ENCODE results near the gene CNPY1.

The CNPY1 gene

DNA sequence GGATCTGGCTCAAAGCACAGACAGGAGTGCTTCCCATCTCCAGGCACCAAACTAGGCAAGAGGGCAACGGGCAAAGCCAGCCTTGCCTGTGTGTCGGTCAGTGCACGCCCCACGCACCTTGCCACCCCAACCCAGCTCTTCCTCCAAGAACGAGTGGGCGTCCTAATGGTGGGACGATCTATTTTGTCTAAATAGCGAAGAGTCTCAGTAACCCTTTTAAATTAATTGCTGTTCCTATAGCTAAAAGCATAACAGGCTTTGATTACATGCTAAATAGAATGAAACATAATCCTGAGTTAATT is 76.2 kb downstream of the CNPY1 start:
- TF ChIP-seq, protein P1, sequence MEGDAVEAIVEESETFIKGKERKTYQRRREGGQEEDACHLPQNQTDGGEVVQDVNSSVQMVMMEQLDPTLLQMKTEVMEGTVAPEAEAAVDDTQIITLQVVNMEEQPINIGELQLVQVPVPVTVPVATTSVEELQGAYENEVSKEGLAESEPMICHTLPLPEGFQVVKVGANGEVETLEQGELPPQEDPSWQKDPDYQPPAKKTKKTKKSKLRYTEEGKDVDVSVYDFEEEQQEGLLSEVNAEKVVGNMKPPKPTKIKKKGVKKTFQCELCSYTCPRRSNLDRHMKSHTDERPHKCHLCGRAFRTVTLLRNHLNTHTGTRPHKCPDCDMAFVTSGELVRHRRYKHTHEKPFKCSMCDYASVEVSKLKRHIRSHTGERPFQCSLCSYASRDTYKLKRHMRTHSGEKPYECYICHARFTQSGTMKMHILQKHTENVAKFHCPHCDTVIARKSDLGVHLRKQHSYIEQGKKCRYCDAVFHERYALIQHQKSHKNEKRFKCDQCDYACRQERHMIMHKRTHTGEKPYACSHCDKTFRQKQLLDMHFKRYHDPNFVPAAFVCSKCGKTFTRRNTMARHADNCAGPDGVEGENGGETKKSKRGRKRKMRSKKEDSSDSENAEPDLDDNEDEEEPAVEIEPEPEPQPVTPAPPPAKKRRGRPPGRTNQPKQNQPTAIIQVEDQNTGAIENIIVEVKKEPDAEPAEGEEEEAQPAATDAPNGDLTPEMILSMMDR (IDR thresholded peaks at IDR 0.05; ENCODE audit: insufficient read depth, low read length, poor library complexity, severe bottlenecking) = no peak

GRCh38 chr7:155469311-155470185 is 76.8 kb downstream of the CNPY1 start:
- H3K27me3 ChIP-seq (replicated peaks; ENCODE audit: control insufficient read depth, insufficient read depth, low read length) = peaks cover 7% of the 10 kb centered on the region
- H3K36me3 ChIP-seq (ENCODE audit: control insufficient read depth, insufficient read depth, low read length) = no peaks in the 10 kb centered on the region
- DNase-seq (ENCODE audit: extremely low read depth, insufficient read length) = no peak
- TF ChIP-seq, protein P1 (IDR thresholded peaks at IDR 0.05; ENCODE audit: insufficient read depth, low read length, poor library complexity, severe bottlenecking) = no peak
- H3K4me3 ChIP-seq (replicated peaks; ENCODE audit: low read depth, low read length) = no peak overlapping the region

More for the DNA sequence above, 76.2 kb downstream of the CNPY1 start:
- Histone ChIP-seq H3K36me3 (ENCODE audit: control insufficient read depth, insufficient read depth, low read length) (no peaks in the 10 kb centered on the region), H3K4me3 (replicated peaks; ENCODE audit: low read depth, low read length) (no peak overlapping the region), H3K27me3 (replicated peaks; ENCODE audit: control insufficient read depth, insufficient read depth, low read length) (peaks cover 9% of the 10 kb centered on the region)
- no peak for DNase-seq (ENCODE audit: extremely low read depth, insufficient read length)

DNA sequence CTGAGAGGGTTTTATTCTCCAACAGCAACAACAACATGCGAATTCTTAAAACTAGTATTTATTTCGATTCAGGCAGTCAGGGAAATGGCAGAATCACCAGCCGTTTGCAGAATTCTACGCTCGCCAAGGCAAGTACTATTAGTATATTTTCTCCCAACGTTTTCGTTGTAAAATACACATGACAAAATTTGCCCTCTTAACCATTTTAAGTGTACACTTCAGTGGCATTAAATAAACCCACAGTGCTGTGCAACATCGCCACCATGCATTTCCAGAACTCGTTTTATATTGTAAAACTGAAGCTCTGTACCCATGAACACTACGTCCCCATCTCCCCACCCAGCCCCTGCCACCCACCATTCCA is 77.6 kb downstream of the CNPY1 start:
- H3K4me3 ChIP-seq (replicated peaks; ENCODE audit: low read depth, low read length) = no peak overlapping the region
- peaks cover 6% of the 10 kb centered on the region for H3K27me3 ChIP-seq (replicated peaks; ENCODE audit: control insufficient read depth, insufficient read depth, low read length)
- no peak for DNase-seq (ENCODE audit: extremely low read depth, insufficient read length)
- H3K36me3 ChIP-seq (ENCODE audit: control insufficient read depth, insufficient read depth, low read length) = no peaks in the 10 kb centered on the region
- TF ChIP-seq, protein P1 (IDR thresholded peaks at IDR 0.05; ENCODE audit: insufficient read depth, low read length, poor library complexity, severe bottlenecking) = no peak

DNA sequence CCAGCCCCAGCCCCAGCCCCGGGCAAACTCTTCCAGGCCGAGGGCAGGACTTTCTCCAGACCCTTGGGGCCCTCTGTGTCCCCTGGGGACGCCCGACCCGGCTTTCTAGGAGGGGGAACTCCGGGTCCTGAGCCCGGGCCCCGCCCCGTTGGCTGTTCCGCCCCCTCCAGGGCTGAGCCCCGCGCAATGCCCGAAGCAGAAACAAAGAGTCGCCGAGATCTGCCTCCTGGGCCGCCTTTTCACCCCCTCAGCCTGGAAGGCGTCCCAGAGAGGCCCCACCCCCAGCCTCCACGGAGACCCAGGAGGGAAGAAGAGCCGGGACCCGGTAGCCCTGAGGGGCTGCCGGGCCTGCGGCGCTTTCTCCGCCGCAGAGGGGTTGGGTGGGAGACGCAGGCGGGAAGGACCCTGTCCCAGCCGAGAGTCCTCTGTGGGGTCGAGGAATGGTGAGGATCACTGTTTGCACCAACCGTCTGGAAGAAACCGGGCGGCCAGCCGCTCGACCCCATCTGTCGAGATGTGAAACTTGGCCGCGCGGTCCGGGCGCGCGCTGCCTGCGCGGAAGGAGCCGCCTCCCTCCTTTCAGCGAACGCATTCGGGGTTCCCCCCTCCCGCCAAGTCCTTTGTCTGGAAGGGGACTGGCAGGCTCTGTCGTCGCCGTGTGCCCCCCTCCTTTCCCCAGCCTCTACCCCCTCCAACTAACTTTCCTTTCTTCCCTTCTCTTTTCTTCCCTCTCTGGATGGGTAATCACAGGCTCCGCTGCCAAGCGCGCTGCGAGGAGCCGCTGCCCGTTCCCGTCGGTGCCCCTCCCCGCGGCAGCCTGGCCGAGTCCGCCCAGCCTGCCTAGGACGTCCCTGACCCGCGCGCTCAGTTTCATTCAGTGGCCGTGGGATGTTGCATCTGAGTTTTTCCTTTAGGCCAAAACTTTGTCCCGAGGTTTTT is 78.2 kb downstream of the CNPY1 start:
- H3K4me3 ChIP-seq (replicated peaks; ENCODE audit: low read depth, low read length) = no peak overlapping the region
- H3K36me3 ChIP-seq (ENCODE audit: control insufficient read depth, insufficient read depth, low read length) = no peaks in the 10 kb centered on the region
- TF ChIP-seq, protein P1 (IDR thresholded peaks at IDR 0.05; ENCODE audit: insufficient read depth, low read length, poor library complexity, severe bottlenecking) = no peak
- no peak for DNase-seq (ENCODE audit: extremely low read depth, insufficient read length)
- H3K27me3 ChIP-seq (replicated peaks; ENCODE audit: control insufficient read depth, insufficient read depth, low read length) = peaks cover 6% of the 10 kb centered on the region; the same call in 1 of the 2 replicates

GRCh38 chr7:155466814-155467733 is 79.3 kb downstream of the CNPY1 start:
- Histone ChIP-seq H3K4me3 (replicated peaks; ENCODE audit: low read depth, low read length) (no peak overlapping the region), H3K27me3 (replicated peaks; ENCODE audit: control insufficient read depth, insufficient read depth, low read length) (peaks cover 6% of the 10 kb centered on the region; the same call in 1 of the 2 replicates), H3K36me3 (ENCODE audit: control insufficient read depth, insufficient read depth, low read length) (no peaks in the 10 kb centered on the region)
- TF ChIP-seq, protein P1 (IDR thresholded peaks at IDR 0.05; ENCODE audit: insufficient read depth, low read length, poor library complexity, severe bottlenecking) = no peak
- DNase-seq (ENCODE audit: extremely low read depth, insufficient read length) = peak; percentile 44
